HG03097 (cell line): ENCODE results near the gene SORCS2.

Experiments used
- ATAC-seq: cut with Tn5 transposase; IDR thresholded peaks from one replicate; pipeline ENCODE4 v1.9.1; 2021; ENCODE audit not compliant: unreplicated experiment, low FRiP score

Gene SORCS2

DNA sequence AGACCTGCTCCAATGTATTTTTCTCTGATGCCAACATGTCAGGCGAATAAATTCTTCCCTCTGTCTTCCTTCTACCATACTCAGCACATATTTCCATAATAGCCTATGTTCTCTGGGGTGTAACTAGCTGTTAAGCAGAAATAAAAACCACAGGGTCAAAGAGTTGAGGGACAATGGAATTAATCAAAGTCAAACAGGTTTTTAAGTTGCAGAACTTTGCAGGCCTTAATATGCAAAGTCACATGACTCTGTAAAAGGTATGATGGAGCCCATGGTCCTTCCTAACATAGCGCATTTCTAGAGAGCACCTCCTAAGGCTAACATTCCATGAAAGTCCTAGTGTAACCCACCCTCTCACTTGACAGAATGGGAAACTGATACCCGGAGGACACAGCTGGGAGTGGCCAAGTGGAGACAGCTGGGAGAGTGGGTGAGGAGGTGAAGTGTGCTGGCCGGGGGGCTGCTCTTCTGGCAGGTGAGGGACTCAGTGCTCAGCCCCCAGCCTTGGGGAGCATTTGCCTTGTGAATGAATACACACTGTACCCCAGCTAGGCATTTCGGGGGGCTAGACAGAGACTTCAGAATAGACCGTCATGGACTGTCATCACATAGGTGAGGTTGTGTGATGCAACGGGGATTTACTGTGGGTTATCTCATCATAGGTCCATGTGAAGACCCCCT lies 8.4 kb upstream of the SORCS2 start:
- no peak for ATAC-seq

DNA sequence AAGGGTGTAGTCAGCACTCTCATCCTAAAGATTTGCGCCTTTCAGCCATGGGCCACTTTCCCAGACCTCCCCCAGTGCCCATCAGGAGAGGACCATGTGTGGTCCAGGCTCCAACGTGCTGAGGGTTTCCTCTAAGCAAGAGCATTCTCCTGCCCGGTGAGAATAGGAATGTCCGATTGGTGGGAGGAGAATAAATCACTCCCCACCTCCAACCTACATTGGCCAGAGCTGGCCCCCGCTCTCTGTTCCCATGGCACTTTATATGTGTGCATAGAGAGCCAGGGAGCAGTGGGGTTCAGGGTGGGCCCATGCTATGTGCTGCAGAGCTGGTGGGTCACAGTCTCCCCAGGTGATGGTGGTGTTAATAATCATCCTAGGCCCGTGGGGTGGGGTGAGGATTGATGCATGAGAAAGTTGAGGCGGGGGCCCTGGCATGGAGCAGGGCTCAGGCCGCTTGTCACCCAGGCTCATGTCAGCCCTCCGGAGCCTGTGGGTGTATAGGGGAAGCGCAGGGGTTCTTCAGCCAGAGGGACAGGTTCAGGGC lies 6.8 kb upstream of the SORCS2 start:
- no peak for ATAC-seq

DNA sequence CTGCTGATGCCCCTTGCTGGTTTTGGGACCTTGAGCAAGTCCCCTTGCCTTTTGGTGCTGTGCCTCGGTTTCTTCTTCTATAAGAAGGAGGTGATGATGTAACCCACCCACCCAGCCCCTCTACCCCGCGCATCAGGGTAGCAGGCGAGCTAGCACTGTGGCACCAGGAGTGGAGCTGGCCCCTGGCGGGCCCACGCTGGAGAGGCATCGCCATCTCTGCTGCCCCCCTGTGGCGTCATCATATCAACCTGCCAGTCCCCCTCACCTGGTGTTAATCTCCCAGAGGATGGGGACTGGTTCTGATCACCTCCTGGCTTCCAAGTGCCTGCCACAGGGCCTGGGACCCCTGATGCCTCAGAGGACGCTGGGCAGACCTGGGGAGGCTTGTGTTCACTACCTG lies 6.3 kb upstream of the SORCS2 start:
- ATAC-seq, result no peak

DNA sequence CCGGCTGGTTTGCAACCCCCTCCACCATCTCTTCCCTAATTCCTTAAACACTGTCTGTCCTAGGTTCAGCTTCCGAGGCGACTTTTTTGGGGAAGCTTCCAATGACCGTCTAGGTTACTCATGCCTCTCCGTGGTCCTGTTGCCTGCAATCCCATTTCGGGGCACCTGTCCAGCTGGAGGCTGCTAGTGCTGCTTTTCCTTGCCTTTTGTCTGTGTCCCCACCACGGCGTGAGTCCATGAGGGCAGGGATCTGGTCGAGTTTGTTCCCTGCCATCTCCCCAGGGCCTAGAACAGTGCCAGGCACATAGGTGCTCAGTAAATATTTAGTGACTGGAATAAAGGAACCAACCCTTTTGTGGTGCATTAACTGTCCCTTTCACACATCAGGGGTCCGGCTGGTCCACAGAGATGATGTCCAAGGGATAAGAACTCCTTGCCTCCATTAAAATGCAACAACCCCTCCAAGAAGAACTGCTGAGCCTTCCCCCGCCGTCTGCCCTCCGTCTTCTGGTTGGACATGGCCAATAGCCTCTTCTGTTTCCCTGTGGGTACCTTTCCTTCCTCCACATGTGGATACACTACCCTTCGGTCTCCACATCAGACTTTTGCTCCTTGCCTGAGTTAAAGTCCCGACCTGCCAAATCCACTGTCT lies 5.7 kb upstream of the SORCS2 start:
- no peak for ATAC-seq

DNA sequence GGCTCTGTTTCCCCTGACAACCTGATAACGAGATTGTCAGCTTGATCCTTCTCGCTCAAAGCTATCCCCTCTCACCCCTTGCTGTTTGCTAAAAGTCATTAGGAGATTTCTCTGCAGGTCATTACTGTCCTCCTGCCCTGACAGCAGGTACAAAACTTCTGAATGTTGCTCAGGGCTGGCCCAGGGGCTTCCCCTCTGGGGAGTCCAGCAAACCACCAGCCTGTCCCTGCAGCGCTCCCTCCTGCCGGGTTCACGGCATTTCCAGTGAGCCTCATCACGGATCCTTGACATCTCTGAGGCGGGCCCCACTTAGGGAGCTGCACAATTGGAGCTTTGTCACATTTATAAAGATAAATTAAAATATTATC lies 5.2 kb upstream of the SORCS2 start:
- no peak for ATAC-seq

DNA sequence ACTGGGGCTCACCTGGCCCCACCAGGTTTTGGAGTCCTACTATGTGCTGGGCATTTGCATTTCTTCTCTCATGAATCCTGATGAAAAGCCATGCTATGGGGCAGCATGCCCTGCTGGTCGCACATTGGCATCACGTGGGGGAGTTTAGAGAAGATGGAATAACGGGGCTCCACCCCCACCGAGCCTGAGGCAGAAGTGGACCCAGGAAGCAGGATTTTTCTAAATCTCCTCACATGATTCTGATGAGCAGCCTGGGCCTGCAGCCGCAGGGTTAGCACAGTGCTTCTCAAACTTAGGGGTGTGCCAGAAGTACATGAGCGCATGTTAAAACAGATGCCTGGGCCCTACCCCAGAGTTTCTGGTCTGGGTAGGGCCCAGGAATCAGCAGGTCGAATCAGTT lies 4.6 kb upstream of the SORCS2 start:
- no peak for ATAC-seq

DNA sequence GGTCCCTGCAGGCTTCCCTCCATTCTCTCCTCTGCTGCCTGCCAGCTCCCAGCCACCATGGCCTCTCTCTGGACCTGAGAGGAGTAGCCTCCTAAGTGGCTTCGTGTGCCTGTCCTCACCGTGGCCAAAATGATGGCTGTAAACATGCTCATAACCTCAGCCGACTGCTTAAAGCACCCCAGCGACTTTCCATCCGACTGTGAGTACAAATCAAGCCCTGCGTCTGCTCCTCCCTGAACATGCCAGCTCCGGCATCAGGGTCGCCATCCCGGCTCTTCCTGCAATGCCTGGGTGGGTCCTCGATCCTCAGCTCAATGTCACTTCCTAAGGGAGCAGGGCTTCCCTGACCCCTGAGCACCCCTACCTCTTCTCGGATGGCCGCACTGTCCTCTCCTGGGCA lies 3.3 kb upstream of the SORCS2 start:
- no peak for ATAC-seq

DNA sequence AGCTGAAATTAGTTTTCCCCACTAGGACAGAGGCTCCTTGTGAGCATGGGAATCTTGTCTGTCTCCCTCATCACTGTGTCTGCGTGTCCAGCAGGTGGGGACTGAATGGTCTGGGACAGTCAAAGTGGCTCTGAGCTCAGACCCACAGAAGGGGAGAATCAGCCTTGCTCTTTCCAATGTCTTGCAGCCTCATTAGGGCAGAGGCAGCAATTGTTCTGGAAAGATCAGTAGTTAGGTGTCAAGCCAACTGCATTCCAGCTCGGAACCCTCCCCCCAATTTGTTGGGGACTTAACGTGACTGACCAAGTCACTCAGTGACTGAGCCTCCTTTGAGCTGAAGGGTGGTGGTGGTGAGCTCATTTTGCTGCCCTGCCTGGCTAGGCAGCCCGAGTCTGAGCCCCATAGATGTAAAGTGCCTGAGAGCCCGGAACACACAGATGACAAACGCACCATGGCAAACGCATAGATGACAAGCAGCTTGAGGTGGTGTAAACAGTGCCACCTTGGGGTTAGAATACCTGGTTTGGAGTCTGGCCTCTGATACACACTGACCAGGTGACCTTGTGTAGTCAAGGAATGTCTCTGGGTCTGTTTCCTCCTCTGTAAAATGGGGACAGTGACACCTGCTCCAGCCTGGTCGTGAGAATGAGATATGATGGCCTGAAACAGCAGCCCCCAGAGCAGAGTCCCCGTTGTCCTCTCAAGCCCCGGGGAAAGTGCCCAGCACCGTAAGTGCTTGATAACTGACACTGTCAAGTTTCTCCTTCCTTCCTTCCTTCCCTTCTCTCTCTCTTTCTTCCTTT lies 2.7 kb upstream of the SORCS2 start:
- no peak for ATAC-seq

DNA sequence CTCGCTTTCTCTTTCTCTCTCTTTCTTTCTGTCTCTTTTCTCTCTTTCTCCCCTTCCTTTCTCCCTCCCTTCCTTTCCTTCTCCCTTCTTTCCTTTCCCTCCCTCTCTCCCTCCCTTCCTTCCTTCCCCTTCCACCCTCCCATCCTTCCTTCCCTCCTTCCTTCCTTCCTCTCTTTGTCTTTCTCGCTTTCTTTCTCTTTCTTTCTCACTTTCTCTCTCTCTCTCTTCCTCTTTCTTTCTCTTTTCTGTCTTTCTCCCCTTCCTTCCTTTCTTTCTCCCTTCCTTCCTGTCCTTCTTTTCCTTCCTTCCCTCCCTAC lies 2.1 kb upstream of the SORCS2 start:
- no peak for ATAC-seq

DNA sequence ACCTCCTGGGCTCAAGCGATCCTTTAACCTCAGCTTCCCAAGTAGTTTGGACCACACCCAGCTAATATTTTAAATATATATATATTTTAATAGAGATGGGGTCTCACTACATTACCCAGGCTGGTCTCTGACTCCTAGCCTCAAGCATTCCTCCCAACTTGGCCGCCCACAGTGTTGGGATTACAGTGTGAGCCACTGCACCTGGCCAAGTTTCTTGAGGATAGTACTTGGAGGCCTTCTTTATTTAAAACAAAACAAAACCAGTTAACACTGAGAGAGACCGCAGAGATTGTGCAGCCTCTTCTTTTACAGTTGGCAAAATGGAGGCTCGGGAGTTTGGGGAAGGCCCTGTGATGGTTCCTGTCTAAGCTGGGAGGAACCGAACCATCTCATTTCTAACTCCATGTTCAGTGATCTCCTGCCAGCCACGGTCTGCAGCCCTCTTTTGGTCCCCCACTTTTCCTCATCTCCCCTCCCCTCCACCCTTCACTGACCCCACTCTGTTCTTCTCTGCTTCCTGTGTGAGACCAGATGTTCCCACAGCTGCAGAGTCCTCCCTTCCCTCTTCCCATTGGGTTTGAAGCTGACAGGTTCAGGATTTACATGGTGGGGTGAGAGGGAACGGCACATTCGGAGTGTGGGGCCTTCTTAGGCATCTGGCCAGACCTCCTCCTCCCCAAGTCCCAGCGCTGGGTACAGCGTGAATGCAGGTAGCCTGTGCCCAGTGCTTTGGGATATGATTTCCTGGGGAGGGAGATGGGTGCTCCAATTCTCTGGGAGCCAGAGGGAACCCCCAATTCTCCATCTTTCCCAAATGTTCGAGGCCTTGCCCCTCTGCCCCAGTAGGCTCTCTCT lies 1.4 kb upstream of the SORCS2 start:
- ATAC-seq, result no peak

DNA sequence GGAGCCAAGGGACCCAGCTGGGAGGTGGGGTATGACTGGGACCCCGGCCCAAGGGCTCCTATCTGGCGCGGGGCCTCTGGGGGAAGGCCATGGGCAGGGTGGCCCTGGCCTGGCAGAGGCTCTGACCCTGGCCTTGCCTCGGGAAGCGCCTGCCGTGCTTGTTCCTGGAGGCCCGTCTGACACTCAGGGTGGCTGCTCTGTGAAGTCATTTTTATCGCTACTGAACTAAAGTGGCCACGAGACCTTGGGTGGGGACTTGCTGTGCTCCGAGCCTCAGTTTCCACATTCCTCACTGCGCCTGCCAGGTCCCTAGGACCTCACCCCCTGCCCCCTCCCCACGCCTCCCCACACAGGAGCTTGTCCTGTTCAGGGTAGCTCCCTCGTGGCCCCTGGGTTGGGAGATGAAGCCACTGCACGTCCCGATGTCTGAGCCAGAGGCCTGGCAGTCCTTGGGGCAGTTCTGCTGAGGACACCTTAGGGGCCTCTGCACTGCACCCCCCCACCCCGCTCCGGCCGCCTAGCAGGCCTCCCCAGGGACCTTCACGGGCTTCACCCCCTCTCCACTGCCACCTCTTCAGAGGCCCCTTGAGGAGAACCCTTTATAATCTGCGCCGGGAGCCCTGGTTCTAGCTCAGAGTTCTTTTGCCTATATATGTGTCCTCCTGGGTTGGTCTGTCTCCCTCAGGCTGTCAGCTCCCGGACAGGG lies 639 bp upstream of the SORCS2 start:
- ATAC-seq, result no peak

DNA sequence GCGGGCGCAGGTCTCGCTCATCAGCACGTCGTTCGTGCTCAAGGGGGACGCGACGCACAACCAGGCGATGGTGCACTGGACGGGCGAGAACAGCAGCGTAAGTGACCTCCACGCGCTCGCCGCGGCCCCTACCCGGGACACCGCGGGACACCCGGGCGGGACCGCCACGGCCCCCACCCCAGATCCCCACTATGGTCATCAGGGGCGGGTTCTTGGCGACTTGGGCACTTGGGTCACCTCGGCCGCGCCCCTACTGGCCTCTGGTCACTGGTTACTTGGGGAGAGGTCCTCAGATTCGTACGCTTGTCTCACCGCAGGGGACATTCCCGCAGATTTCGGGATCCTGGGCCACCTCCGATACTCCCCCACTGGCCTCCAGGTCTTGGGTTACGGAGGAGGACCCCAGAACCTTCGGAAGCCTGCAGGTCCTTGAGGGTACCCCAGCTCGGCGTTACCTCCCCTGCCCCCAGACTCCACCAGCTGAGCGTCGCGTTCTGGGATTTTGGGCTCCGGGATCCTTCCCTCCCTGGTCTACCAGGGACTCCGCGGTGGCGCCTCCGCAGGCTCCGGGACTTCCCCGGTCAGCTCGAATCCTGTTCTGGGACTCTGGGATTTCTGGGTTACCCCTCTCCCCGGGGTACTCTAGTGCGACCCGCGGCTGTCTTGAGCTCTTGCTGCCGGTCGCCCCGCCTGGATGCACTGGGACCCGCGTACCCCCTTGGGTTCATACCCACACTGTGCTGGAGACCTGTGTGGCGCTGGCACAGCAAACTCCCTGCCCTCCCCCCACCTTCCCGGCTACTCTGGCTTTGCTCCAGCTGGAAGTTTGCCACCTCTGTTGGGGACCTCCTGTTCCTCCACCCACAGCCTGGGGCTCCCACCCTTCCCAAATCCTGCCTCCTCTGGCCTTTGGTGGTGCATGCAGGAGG lies 956 bp downstream of the SORCS2 start:
- no peak for ATAC-seq

DNA sequence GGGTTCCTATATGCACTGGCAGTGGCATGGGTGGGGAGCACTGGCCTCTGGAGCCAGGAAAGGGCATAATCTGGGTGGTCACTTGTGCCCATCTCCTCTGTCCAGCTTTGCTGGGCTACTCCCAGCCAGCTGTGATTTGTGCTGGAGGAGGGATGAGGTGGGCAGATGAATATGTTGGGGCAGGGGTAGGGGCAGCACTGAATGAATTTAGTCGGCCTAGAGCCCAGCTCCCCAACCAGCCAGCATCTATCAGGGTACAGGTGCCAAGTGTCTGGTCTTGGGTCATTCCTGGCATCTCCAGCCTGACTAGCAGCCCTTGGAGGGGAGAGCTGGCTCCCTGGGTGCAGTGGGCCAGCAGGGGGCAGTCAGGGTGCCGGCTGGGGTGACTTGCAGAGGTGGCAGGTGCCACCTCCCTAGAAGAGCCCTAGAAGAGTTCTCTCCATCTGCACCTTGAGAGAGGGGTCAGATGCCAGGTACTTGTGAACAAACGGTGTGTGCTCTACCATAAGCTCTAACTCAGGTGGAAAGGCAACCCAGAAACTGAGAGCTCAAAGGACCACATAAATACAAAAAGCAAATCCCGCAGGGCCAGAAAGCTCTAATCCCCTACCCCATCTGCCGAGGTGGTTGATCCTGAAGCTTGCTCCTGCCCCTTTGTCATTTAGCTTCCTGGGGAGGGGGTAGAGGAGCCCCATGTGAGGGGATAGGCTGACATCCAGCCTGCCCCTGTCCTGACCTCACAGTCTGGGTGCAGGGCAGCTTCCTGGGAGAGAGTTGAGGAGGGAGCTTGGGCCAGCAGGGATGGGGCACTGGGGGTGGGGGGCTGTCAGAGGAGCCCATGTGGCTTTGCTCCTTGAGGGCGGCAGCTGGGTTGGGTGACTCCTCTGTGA lies 2.2 kb downstream of the SORCS2 start:
- ATAC-seq, result no peak

DNA sequence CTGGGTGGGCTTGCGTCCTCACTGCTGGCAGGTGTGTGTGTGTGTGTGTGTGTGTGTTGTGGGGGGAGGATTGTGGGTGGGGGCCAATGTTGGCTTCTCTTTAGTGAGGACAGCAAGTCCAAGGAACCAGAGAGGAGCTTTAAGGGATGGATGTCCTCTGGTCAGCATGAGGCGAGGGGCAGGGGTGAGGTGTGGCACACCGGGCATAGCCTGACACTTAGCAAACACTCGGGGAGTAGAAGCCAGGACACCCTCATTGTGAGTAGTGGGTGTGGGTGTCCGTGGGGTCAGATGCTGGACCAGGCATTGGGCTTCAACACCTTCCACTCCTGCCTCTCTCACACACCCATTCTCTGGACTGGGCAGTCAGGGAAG lies 2.8 kb downstream of the SORCS2 start:
- no peak for ATAC-seq

DNA sequence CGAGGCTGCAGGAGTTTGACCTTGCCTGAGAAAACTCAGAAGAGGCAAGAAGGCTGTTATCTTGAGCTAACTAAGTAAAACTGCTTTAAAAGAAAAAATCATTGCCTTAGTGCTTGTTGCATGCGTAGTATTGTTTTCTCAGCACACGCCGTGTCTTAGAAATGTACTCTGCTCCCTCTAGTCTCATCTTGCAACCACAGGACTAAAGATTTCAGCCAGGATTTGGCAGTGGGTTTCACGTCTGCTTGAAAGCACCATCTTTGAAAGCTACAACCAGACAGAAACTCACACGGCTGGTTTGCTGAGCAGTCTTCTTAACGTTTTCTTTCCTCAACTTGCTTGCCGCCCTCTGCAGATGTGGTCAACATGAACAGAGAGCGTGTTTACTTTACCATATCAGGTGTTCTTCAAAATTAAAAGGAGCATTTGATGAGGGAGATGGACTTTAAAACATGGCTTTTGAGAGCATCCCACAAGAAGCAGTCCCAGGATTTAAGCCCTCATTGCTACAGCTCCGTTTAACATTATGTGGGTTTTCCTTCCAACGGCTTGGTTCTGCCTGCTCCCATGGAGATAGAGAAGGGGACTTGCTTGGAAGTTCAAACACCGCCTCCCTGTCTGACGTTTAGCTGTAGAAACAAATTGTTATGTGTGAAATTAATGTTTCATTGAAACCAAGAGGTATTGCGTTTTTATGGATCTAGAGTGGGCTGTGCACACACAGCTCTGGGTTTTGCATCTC lies 3.4 kb downstream of the SORCS2 start:
- no peak for ATAC-seq

DNA sequence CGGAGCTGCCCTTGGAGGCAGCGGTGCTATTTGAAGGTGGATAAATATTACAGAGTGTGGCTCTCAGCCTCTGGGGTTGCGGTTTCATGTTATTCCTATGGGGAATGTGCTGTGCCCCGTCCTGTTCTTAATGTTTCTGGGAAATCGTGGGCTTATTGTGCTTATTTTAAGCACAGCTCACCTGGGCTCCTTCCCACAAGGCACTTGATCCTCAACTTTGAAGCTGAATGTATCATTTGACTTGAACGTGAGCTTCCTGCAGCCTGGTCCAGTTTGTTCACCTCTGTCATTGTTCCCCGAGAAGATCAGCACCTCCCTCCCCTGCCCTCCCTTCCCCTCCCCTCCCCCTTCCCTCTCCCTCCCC lies 3.9 kb downstream of the SORCS2 start:
- no peak for ATAC-seq

DNA sequence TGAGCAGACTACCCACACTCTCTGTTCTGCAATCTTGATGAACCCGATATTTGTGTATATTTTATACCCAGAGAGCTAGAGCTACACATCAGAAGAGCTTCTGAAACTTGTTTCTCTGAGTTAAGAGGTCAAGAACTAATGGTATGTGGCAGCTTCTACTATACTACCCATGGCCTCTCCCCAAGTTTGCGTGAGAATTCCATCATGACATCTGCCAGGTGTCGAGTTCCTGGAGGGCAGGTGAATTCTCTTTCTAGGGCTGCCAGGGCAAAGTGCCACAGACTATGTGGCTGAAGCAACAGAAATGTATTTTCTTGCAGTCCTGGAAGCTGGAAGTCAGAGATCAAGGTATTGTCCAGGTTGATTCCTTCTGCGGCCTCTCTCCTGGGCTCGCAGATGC lies 4.4 kb downstream of the SORCS2 start:
- no peak for ATAC-seq

DNA sequence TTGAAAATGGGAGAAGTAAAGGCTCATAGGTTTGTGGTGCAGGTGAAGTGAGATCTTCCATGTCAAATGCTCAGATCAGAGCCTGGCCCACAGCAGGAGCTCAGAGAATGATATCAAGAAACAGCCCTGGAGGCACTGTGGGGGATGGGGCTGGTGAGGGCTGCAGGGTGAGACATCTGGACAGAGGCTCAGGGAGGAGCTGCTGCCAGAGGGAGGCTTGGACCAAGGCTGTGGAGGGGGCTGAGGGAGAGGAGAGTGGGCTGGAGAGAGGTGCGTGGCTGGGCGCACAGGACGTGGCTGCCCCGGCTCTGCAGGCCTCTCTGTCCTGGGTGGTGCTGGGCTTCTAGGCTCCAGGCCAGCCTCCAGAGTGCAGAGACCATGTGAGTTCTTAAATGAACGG lies 5.6 kb downstream of the SORCS2 start:
- no peak for ATAC-seq
